NCI-H748 (cell line): ENCODE data around the gene ZNF860.
"Not testable (repeated sequence)": the region's sequence is repeated elsewhere in the genome, so short reads cannot be mapped to it uniquely, and the experiment has no call there.

Experiments used
- DNase-seq: peaks from one replicate; lab custom pipeline; 2025; ENCODE audit not compliant: unreplicated experiment; lab: John Stamatoyannopoulos, UW

Gene ZNF860

GRCh38 chr3:31960793-31961431 is 20.6 kb upstream of the ZNF860 start:
- no peak for DNase-seq

GRCh38 chr3:31962801-31963205 is 18.7 kb upstream of the ZNF860 start:
- DNase-seq = peak; percentile 3

- no peak for DNase-seq
These were observed 14.5 kb upstream of the ZNF860 start for GRCh38 chr3:31966978-31967591.

- DNase-seq = peak; percentile 5
These were observed 14.0 kb upstream of the ZNF860 start for GRCh38 chr3:31967592-31967991.

GRCh38 chr3:31968369-31968926 is 13.1 kb upstream of the ZNF860 start:
- no peak for DNase-seq

- no peak for DNase-seq
These were observed 12.6 kb upstream of the ZNF860 start for GRCh38 chr3:31968927-31969418.

- DNase-seq = no peak
These were observed 9.9 kb upstream of the ZNF860 start for GRCh38 chr3:31971607-31972006.

- no peak for DNase-seq
These were observed 8.5 kb upstream of the ZNF860 start for GRCh38 chr3:31973081-31973480.

- DNase-seq = no peak
These were observed 7.7 kb upstream of the ZNF860 start for GRCh38 chr3:31973837-31974236.

- peak; percentile 36 for DNase-seq
These were observed 7.1 kb upstream of the ZNF860 start for GRCh38 chr3:31974471-31974870.

GRCh38 chr3:31974964-31975363 is 6.6 kb upstream of the ZNF860 start:
- peak; percentile 72 for DNase-seq

GRCh38 chr3:31976302-31976701 is 5.2 kb upstream of the ZNF860 start:
- no peak for DNase-seq

- DNase-seq = no peak
These were observed 3.8 kb upstream of the ZNF860 start for GRCh38 chr3:31977736-31978135.

GRCh38 chr3:31978553-31978952 is 3.0 kb upstream of the ZNF860 start:
- DNase-seq = peak; percentile 13

- DNase-seq = no peak
These were observed 2.4 kb upstream of the ZNF860 start for GRCh38 chr3:31979001-31979697.

GRCh38 chr3:31980530-31981205 is 882 bp upstream of the ZNF860 start:
- DNase-seq = peak; percentile 87

GRCh38 chr3:31984321-31984720 is 2.8 kb downstream of the ZNF860 start:
- no peak for DNase-seq

GRCh38 chr3:31985831-31986230 is 4.3 kb downstream of the ZNF860 start:
- no peak for DNase-seq

GRCh38 chr3:31988271-31988670 is 6.7 kb downstream of the ZNF860 start:
- no peak for DNase-seq

- not testable (repeated sequence) for DNase-seq
These were observed 11.4 kb downstream of the ZNF860 start for GRCh38 chr3:31992995-31993394.

- DNase-seq = no peak
These were observed 12.3 kb downstream of the ZNF860 start for GRCh38 chr3:31993843-31994242.
